Activated CD4-positive, CD25-positive, alpha-beta regulatory T cell (primary cell): Measurements from ENCODE around the gene GNPTAB.

Source experiments
- DNase-seq, 4 experiments: peaks; one replicate each; lab custom pipeline; 2025; lab: John Stamatoyannopoulos, UW

GNPTAB gene

DNA sequence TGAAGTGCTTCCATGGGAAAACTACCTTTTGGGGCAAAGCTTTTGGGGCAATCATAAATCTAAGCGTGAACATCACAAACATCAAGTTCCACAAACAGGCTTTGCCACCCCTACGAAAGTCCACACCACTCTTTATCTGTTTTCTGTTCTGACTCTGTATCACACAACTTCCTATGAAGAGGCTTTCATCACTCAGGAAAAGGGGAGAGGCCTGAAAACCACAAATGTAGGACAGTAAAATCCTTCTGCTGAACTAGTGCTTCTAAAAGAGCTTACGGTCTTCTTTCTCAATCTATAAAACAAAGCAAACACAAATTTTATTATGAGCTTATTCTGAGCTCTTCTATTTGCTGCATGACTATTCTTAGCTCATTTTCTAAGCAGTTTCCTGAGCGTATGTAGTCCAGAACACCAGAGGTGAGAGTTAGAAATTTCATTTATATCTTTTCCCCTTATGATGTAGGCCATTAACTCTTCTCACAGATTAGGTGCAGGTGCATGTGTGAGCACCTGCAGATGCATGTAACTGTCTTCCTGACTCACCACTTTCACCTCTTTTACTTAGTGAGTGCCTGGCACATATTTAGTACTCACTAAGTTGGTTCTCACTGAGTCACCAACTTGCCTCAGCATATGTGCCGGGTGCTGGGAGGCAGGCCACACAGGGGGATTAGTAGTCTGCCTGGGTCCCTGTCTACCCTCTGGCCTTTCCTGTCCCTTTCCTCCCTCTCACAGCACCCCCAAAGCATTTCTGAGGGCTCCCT lies 58.6 kb downstream of the GNPTAB start:
- DNase-seq = no peak

DNA sequence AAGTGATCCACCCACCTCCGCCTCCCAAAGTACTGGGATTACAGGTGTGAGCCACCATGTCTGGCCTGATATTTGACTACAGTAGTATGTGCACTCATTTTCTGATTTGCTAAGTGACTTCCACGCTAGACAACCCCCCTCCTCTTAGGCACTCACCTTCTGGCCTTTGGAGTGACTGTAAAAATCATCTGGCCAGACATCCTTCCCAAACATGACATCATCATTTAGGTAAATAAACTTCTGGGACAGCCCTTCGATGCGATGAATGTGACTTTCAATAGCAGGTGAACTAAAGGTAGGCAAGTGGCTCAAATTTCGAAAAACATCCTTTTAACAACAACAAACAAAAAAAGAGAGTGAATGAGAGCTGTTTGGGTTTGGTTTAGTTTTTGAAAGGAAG lies 60.9 kb downstream of the GNPTAB start:
- no peak for DNase-seq

DNA sequence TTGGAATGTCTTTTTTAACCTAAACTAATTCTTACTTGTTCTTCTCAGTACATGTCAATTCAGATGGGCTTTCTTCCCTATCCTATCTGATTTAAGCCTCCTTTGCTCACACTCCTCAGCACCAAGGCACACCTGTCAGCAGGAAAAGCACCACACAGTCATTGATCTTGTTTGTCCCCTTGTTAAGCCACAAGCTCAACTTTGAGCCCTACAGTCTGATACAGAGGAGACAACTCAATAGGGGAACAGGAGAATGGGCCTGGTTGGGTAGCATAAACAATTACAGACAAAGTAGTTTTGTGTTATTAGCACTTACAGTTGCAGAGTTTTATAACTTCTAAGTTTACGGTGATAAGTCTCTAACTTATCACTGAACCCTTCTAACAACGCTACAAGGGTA lies 62.0 kb downstream of the GNPTAB start:
- DNase-seq = no peak

DNA sequence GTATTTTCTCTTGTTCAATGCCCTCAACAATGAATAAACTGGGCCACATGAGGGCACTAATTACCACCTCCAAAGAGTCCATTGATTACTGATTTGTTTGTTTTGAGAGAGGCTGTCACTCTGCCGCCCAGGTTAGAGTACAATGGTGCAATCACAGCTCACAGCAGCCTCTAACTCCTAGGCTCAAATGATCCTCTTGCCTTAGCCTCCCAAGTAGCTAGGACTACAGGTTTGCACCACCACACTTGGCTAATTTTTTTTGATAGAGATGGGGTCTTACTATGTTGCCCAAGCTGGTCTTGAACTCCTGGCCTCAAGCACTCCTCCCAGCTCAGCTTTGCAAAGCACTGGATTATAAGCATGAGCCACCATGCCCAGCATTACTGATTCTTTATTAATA lies 63.2 kb downstream of the GNPTAB start:
- DNase-seq = no peak

DNA sequence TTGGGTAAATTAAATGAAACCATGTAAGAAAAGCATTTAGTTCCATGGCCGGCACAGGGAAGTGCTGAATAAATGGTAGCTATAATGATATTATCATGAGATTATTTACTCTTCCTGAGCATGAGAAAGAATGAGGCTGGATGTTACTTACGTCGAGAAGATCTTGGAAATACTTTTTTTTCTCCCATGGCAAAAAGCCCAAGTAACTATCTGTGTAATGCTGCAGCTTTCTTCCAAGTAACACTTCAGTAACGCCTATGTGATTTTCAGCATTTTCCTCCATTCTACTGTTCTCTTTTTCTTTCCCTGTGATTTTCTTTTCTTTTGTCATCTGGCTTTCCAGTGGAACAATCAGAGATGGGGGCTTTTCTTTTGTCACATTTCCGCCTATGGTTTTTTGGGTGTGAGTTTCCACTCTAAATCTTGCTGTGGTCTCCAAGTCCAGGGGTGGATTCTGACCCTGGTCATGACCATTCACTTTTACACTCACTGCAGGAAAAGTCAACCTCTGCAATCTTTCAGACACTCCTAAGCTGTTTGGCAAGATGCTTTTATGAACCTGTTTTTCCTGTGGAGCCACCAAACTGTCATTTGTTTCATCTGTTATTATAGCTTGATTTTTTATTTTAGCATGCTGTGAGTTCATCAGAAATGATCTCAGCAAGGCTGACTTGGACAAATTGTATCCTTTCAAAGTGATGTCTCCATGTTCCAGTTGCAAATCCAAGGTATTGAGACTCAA lies 66.5 kb downstream of the GNPTAB start:
- no peak for DNase-seq

DNA sequence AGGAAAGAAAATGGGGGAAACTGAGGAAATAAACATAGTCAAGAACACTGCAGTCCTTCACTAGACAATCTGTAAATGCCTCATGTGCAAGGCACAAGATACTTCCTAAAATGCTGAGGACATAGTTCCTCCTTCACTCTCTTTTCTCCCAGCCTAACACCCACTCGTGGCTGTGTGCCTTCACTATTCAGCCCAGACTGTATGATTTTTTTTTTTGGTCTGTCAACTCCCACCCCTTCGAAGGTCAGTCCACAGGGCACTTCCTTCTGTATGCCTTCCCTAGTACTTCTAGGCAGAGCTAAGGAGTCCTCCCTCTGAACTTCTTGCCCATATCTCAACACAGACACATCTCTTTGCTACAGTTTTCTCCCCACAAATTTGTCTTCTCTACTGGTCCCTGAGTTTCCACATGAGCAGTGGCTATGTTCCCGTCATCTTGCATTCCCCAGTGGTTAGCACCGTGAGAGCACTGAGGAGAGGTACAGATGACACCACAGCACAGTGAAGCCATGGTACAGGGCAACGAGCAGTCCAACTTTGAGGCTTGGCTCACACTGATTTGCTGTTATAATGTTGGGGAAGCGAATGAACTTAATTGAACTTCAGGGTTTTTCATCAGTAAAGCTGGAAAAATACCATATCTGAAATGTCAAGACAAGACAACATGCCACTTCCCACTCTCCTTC lies 67.4 kb downstream of the GNPTAB start:
- no peak for DNase-seq

DNA sequence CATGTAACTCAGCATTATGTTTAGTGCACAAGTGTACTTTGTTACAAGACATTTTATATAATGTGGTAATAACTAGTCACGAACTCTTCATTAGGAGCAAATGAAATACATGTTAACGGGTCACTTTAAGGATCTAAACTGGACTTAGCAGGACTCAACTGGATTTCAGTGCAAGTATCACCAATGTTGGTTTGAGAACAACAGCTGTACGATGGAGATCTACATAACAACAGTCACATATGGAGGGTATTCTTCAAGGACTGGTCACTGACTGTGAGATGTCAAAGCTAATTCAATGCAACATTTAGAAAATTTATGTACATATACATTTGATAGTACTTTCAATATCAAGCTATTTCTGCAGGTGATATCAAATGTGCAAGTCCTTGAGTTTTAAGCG lies 69.0 kb downstream of the GNPTAB start:
- no peak for DNase-seq

DNA sequence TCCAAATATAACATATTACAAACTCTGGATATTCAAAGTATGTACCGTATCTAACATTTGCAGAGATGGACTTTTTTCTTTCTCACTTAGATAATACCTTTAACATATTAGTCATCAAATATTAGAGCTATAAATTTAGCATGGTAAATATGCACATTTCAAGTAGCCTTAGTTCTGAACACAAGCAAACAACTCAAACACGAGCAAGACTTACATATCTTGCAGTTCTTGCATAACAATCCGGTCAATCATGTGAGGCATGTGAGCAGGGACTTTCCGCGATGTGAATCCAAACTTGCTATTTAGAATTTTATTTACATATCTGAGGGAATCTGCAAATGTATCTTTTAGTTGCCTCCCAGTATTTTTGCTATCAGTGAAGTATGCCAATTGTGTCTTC lies 69.4 kb downstream of the GNPTAB start:
- DNase-seq = no peak

DNA sequence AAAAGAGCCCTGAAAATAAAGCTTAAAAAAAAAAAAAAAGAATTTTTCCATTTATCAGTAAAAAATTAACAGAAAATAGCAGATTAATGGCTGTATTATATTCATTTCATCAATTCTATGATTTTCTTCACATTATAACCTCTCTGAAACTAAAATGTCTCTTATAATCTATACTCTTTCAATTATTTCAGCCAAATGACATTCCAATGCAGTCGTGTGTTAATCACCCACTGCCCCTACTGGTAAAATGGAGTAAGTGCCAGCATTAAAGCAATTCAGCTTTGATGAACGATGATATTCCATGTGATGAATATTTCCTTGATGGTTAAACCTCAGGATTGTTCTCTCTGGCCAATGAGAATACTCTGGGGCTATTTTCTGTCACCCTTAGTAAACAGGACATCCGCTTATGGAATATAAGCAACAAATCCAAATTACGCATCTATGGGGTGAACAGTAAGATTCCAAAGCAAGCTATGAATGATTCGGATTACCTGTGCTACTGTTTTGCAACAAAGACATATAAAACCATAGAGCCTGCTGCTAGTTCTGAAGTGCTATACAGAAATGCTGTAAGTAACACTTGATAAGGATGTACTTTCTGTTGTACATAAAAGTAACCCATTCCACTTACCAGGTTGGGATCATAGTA lies 71.2 kb downstream of the GNPTAB start:
- no peak for DNase-seq

DNA sequence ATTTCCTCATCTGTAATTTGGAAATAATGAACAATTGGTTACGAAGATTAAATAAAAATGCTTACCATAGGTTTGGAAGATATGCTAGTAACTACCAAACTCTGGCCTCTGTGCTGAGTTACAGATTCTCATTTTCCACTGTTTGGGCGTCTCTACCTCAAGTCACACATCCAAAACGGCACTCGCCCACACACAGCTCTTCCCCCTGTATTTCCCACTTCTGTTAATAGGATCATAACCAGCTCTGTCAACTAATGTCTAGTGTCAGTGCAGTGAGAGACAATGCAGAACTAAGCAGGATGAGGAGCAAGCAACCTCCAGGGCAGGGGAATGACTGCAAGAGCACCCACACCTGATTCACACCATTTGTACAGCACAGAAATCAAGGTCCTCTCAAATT lies 80.6 kb downstream of the GNPTAB start:
- no peak for DNase-seq

DNA sequence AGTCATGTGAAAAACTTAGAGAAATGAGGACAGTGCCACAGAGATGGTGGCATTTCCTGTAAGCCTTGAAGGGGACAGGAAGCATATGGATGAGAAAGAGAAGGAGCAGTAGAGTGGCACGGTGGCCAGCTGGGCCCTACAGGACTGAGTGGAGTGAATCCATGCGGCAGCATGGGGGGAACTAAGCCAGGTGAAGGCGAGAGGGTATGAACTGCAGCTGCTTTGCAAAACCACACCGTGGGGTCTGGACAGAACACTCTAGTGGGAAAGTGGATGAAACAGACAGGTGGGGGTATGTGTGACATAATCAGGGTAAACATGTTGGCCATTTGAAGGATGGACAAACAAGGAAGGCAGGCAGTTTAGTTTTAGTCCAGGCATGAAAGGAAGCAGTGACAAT lies 81.1 kb downstream of the GNPTAB start:
- no peak for DNase-seq

DNA sequence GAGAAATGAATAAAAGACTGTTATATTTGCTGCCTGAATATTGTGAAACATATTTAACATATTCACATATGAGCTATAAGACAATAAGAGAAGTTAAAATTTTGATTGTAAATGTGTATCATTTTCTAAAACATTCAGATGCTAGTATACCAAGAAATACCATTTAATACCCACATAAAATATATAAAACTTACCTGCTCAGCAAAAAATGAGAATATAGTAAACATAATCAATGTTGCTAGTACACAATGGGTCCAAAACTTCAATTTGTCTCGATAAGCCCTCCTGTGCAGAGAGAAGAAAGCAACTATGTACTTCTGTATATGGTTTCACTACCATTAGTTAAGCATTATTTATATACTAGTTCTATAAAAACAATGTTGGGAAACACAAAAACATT lies 81.9 kb downstream of the GNPTAB start:
- DNase-seq = no peak

DNA sequence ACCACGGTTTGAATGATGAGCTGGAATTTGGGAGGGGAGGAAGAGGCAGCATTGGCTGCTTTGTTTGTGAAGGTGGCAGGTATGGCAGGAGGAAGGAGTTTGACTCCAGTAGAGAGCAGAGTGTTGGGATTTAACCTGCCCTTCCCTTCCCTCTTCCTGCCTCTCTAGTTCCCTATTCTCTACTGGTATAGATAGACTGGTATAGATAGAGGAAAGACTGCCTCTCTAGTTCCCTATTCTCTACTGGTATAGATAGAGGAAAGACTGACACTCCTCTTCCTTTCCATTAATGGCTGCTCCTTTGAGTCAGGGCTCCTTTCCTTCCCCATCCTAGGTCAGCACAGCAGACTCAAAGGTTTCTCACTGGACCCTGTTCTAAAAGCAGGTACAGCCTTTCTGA lies 83.1 kb downstream of the GNPTAB start:
- DNase-seq = no peak

DNA sequence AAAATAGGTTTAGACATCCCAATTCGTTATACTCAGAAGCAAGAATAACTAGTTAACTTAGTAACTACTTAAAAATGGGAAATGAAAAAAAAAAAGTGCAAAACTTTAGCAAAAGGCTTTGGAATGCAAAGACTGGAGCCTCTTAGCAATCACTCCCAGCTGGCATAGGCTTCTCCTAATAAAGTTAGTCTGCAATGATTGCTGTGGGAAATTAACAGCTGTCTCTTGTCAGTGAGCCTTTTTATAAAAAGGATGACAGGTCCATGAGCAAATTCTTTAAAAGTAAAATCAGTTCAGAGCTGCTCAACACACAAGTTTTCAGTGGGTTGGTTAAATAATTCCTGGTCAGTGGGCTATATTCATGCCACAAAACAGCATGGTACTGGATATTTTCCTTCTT lies 84.1 kb downstream of the GNPTAB start:
- DNase-seq = no peak

DNA sequence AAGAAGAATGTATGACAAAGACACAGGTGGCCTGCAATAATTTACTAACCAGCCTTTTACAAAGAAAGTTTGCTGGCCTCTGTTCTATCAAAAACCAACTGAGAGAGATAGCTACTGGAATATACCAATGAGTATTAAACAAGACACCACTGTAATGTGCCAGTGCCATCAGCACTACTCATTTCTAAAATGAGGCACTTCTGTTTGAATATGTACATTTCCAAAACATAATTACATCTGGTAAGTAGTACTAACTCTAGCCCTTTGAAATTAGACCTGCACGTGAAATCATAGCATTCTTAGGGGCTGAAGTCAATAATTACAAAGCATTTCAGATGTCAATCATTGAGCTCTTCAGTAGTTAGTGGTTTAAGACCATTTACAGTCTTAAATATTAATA lies 84.6 kb downstream of the GNPTAB start:
- no peak for DNase-seq

DNA sequence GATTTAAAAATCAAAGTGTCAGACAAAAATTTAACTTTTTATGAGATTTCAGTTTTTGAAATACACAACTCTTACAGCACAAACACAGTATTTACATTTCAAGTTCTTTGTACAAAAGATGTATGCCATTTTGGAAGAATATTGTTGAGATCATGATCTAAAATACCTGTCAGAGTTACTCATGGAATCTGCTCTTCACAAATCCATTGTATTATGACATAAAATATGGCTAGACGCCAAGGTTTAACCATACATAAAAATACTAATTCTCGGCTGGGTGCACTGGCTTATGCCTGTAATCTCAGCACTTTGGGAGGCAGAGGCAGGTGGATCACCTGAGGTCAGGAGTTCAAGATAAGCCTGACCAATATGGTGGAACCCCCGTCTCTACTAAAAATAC lies 85.3 kb downstream of the GNPTAB start:
- no peak for DNase-seq

DNA sequence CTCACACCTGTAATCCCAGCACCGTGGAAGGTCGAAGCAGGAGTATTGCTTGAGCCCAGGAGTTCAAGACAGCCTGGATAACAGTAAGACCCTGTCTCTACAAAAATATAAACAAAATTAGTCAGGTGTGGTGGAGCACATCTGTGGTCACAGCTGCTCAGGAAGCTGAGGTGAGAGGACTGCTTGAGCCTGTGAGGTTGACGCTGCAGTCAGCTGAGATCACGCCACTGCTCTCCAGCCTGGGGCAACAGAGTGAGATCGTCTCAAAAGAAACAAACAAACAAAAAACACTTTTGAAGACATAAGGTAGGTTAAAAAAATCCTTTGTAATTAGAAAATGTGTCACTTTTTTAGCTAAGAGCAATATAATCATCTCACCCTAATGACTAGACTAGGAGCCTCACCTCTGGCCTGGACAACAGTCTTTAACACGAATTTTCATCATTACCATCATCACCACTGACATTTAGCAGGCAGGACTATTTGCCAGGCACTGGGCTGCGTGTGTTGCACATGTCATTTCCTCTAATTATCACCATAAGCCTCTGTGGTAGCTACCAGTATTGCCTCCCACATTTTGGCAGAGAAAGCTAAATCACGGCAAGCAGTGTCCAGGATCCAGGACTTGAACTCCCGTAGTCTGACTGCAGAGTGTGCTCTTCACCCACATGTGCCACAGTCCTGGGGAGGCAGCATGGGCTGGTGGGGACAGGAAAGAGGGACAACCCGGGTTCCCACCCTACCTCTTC lies 86.9 kb downstream of the GNPTAB start:
- DNase-seq = no peak

DNA sequence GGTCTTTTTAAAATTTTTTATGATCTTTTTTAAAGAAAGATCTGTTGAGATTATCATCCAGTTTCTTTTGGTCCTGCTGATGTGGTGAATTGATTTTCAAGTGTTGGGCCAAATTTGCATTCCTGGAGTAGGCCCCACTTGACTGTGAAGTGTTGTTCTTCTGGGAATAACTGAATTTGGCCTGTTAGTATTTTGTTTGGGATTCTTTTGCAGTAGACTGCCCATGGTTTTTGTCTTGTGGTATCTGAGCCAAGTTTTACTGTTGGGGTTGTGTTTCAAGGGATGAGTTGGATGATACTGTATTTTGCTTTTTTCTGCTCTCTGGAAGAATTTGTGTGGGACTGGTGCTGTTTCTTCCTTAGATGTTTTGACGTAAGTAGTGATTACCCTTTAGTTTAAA lies 87.5 kb downstream of the GNPTAB start:
- DNase-seq = no peak

DNA sequence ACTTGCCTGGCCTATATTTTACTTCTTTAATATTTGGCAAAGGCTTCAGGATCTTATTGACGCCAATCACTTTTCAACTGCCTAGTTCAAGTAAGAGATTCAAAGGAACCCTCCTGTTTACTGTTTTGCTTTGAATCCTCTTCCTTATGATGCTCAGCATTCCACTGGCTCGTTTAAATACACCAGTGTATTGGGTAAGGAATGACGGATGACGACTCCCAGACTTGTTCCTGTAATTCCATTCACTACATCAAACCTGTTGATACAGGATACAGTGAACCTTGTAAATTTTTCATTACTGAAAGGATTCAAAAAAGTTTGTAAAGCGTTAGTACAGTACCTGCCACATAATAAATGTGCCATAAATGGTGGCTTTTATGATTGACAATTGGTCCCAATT lies 89.8 kb downstream of the GNPTAB start:
- no peak for DNase-seq

DNA sequence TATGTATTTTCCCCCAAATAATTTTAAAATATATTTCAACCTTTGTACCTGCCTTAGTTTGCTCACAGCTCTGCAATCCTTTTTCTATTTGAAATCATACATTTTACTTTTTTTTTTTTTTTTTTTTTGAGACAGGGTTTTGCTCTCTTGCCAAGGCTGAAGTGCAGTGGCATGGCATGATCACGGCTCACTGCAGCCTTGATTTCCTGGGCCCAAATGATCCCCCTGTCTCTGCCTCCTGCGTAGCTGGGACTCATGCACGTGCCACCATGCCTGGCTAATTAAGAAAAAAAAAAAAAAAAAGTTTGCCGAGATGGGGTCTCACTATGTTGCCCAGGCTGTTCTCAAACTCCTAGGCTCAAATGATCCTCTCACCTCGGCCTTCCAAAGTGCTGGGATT lies 90.2 kb downstream of the GNPTAB start:
- DNase-seq = no peak

DNA sequence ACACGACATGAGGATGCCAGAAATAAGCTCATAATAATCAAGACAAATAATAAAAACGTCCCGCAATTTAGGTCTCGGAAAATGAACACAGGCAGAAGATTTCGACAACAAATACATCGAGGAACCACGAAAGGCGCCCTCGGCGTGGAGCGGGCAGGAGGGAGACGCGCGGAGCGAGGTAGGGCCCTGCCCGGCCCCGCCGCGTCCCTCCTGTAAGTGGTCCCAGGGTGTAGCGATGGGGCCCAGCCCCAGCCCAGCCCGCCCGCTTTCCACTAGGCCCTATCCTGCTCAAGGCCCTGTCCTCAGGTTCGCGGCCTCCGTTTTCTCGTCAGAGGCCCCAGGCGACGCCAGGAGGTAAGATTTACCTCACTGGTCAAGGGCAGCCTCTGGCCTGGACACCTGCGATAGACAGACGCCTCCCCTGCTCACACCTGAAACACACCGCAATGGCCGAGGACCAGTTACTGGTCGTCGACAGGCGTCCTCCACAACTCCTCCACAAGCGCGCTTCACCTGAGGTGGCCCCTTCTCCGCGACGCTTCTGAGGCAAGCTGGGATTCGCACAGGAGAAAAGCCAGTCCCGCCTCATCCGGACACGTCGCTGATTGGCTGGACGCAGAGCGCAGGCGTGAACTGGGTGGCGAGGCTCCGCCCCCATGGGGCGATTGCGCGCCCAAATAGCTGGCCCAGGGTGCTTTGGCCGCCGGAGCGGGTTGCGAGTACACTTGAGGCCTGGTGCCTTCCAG lies 91.7 kb downstream of the GNPTAB start, which contains the start of gene SYCP3:
Gene SYCP3, minus strand, starts transcription at position 543 of the 746 bp plus-strand sequence. CDS start 1,527 bp downstream, outside the sequence.
- no peak for DNase-seq
